ENCODE measurements around the gene GPR84.

GRCh38 chr12:54405106-54405505 is 40.8 kb upstream of the GPR84 start:
- TF ChIP-seq CTCF (IDR thresholded peaks at IDR 0.05; ENCODE audit: borderline replicate concordance, extremely low read depth, low read length, poor library complexity, severe bottlenecking) (no peak), EZH2 (IDR thresholded peaks at IDR 0.05; ENCODE audit: borderline replicate concordance, low read depth, low read length, severe bottlenecking) (no peak)

Measured in DND-41 (cell line).